H54 (cell line): ENCODE results near the gene SOD2.

ENCODE experiments used
- DNase-seq: peaks from one replicate; pipeline ENCODE4 v3.0.0; 2011; ENCODE audit warnings: low spot score, mixed read lengths; ENCODE audit not compliant: insufficient read length
- FAIRE-seq: peaks from 3 replicates; lab custom pipeline; 2011; peaks lifted over from hg19 to GRCh38; lab: Jason Lieb, UNC
- POLR2A ChIP-seq: IDR thresholded peaks from 2 replicates; pipeline ENCODE4 v1.6.1; 2011; ENCODE audit warnings: low read depth, mild to moderate bottlenecking, low read length

SOD2 gene

GRCh38 chr6:159650314-159650713 lies 42.7 kb downstream of the SOD2 start:
- no peak for TF ChIP-seq POLR2A
- FAIRE-seq, result no peak
- DNase-seq, result no peak

- FAIRE-seq, result no peak
- no peak for DNase-seq
- no peak for TF ChIP-seq POLR2A
Measured at GRCh38 chr6:159649441-159649840, 43.6 kb downstream of the SOD2 start.

GRCh38 chr6:159646733-159647132 lies 46.3 kb downstream of the SOD2 start:
- DNase-seq (no peak), FAIRE-seq (no peak)
- TF ChIP-seq POLR2A, result no peak

- no peak for FAIRE-seq
Measured at GRCh38 chr6:159646116-159646515, 46.9 kb downstream of the SOD2 start.

GRCh38 chr6:159645640-159646039 lies 47.4 kb downstream of the SOD2 start:
- DNase-seq (no peak), FAIRE-seq (no peak)
- no peak for TF ChIP-seq POLR2A

More at GRCh38 chr6:159646116-159646515, 46.9 kb downstream of the SOD2 start:
- no peak for DNase-seq
- TF ChIP-seq POLR2A, result no peak
